ENCODE measurements around the gene HEBP2.

- no peak for TF ChIP-seq CTCF (IDR thresholded peaks at IDR 0.05; ENCODE audit: low read depth, low read length)
- no peak for TF ChIP-seq EZH2phosphoT487 (IDR thresholded peaks at IDR 0.05; ENCODE audit: low read depth)
These were observed 16.3 kb downstream of the HEBP2 start for GRCh38 chr6:138420356-138420755.

Measured in OCI-LY3 (cell line).